GM13977 (cell line): ENCODE results near the gene LARP7.
"Not testable (repeated sequence)": the region's sequence is repeated elsewhere in the genome, so short reads cannot be mapped to it uniquely, and the experiment has no call there.

Experiments used
- DNase-seq: peaks from one replicate; pipeline ENCODE4 v3.0.0; 2012; ENCODE audit warnings: low spot score
- in situ Hi-C: fragments of 300-500 bp; cut with MboI; formaldehyde crosslinking; loops from one replicate; pipeline ENCODE4 v1.12.0; 2022; ENCODE audit warnings: low sequenced_read_pairs, low pct_unique_long_range_greater_than_20kb, mixed read lengths, inconsistent platforms; ENCODE audit not compliant: unreplicated experiment
- TF ChIP-seq, protein P1 (sequence below): IDR thresholded peaks from 2 replicates; pipeline ENCODE4 v1.5.1; 2012; ENCODE audit warnings: mild to moderate bottlenecking, control low read depth; ENCODE audit not compliant: insufficient read depth; ENCODE audit errors: extremely low read depth, missing control alignments

Gene LARP7

DNA sequence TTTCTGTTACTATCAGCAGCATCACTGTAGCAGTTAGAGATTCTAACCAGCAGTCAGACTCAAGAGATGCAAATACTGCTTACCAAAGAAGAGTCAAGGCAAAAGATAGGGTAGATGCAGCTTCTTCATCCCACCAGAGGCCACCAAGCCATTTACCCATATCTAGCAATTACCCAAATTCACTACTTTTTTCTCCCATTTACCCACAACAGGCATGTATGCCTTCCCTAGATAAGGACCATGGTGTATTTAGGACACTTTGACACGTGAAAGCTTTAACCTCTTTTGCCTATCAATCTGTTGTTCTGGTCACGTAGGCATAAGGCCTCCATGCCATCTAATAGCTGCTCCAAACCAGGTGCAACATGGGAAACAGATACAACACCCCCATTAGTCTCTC is 5.6 kb downstream of the LARP7 start:
- in situ Hi-C loops: no loop called here
- no peak for DNase-seq
- TF ChIP-seq, protein P1, sequence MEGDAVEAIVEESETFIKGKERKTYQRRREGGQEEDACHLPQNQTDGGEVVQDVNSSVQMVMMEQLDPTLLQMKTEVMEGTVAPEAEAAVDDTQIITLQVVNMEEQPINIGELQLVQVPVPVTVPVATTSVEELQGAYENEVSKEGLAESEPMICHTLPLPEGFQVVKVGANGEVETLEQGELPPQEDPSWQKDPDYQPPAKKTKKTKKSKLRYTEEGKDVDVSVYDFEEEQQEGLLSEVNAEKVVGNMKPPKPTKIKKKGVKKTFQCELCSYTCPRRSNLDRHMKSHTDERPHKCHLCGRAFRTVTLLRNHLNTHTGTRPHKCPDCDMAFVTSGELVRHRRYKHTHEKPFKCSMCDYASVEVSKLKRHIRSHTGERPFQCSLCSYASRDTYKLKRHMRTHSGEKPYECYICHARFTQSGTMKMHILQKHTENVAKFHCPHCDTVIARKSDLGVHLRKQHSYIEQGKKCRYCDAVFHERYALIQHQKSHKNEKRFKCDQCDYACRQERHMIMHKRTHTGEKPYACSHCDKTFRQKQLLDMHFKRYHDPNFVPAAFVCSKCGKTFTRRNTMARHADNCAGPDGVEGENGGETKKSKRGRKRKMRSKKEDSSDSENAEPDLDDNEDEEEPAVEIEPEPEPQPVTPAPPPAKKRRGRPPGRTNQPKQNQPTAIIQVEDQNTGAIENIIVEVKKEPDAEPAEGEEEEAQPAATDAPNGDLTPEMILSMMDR: no peak

DNA sequence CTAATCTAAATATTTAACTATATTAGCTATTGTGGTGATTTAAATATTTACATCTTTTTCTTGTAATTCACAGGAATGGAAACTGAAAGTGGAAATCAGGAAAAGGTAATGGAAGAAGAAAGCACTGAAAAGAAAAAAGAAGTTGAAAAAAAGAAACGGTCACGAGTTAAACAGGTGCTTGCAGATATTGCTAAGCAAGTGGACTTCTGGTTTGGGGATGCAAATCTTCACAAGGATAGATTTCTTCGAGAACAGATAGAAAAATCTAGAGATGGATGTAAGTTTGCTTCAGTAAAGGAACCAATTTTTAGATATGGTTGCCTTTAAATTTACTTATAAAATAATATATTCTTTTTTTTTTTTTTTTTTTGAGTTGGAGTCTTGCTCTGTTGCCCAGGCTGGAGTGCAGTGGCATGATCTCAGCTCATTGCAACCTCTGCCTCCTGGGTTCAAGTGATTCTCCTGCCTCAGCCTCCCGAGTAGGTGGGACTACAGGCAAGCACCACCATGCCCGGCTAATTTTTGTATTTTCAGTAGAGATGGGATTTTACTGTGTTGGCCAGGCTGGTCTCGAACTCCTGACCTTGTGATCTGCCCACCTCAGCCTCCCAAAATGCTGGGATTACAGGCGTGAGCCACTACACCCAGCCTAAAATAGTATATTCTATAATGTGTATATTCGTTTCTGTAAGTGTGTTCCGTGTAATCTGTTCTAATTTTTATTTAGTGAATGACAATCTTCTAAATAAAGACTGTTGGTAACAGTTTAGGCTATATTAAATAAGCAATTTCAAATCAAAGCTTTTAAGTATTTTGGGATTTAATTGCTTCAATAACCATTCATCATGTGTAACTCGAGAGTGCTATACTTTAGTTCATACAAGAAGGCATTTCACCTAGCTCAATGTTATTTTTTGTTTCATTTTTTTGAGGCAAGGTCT is 7.9 kb downstream of the LARP7 start:
- in situ Hi-C loops, DNase-seq: not testable (repeated sequence)

DNA sequence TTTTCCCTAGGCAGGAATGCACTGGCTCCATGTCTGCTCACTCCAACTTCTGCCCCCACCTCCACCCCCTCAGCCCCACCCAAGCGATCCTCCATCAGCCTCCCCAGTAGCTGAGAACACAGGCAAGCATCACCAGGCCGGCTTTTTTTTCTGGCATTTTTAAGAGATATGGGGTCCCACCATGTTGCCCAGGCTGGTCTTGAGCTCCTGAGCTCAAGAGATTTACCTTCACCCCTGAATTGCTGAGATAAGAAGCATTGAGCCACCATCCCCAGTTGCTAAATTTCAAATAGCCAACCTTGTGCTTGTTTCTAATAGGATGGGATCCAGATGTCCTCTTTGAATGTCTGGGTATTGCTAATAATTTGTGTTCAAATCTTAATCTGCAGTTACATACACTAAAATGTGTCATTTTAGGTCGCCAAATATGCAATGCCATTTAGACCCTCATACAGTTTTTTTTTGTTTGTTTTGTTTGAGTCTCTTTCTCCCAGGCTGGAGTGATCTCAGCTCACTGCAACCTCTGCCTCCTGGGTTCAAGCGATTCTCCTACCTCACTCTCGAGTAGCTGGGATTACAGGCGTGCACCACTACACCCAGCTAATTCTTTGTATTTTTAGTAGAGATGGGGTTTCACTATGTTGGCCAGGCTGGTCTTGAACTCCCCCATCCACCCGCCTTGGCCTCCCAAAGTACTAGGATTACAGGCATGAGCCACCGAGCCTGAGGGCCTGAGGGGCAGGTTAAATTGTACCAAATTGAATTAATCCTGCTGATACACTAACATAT is 8.8 kb downstream of the LARP7 start:
- in situ Hi-C loops: no loop called here
- TF ChIP-seq, protein P1: no peak

DNA sequence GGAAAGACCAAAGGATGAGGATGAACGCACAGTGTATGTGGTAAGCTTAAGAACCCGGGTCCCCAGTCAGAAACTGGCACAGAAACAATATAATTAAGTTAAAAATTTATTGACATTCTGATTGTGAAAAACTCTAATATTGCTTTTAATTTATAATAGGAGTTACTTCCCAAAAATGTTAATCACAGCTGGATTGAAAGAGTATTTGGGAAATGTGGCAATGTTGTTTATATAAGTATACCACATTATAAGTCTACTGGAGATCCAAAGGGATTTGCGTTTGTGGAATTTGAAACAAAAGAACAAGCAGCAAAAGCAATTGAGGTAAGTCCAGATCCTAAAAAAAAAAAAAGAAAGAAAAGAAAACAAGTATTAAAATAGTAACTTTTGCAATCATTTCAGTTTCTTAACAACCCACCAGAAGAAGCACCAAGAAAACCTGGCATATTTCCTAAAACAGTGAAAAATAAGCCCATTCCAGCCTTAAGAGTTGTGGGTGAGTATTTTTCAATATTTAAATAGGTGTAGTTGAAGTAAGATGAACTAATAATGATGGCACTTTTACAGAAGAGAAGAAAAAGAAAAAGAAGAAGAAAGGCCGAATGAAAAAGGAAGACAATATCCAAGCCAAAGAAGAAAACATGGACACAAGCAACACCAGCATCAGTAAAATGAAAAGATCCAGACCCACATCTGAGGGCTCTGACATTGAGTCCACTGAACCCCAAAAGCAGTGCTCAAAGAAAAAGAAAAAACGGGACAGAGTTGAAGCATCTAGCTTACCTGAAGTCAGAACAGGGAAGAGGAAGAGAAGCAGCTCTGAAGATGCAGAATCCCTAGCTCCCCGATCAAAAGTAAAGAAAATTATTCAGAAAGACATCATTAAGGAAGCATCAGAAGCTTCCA is 9.9 kb downstream of the LARP7 start:
- TF ChIP-seq, protein P1: no peak
- no peak for DNase-seq
- in situ Hi-C loops: no loop called here

More for the DNA sequence above, 8.8 kb downstream of the LARP7 start:
- no peak for DNase-seq

DNA sequence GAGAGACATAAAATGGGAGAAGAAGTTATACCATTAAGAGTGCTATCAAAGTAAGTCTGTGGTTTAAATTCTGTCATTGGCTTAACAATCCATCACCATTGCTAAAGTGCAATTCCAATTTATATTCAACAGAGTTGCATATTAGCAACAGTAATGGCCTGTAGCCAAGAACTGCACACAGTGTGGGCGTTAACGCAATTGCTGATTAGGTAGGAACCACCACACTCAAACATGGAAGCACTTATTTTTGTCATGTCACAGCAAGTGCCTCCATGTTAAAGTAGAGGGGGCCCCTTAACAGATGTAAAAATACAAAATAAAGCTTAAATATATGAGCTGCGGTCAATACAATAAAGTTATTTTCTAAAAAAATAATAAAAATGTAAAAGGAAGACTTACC is 10.8 kb downstream of the LARP7 start:
- in situ Hi-C loops: no loop called here
- DNase-seq: no peak
- TF ChIP-seq, protein P1: no peak

DNA sequence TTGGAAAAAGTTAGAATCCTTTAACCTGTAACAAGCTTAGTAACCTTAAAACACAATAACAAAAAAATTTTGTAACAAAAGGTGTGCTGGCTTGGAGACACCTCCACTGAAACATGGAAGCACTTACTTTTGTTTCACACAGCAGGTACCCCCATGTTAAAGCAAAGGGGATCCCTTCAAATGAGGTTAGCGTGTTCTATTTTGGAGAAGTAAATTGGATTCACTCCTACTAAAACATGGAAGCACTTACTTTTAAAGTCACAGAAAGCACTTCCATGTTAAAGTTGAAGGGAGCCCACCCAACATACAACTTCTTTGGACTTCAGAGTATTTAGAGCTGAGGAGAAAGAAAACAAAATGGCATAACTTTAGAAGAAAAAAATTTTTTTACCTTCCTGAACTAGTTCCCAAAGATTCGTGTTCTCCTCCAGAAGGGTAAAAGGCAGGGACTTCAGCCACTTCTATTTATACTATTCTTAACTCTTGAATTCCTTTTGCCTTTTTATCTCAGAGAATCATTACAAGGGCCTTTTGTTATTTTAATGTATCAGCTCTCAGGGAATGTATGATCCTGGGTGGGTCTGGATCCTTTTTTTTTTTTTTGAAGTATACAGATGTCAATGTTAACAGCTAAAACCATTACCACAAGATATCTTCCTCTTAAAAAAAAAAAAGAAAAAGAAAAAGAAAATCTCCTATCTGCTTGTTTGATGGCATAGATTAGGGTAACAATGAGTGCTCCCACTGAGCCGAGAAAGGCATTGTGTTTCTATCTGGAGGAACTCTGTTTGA is 11.5 kb downstream of the LARP7 start:
- DNase-seq: no peak
- in situ Hi-C loops: no loop called here
- TF ChIP-seq, protein P1: no peak
